ENCODE results near the gene RELCH.

Gene RELCH

DNA sequence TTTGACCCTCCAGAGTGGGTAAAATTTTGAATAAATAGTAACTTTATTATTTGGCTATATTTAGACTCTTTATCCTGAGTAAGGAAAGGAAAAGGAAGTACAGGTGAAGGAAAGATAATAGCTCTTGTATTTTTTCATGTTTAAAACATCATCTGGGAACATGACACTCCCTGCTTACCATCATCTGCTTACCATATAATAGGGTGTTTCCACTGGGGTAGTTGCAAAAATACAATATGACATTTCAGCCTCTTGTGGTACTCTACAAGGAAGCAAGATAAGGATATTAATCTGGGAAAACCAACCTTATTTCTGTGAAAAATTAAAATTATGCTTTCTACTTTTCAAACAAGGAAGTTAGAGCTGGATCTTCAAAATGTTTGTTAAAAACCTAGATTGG is 9.9 kb downstream of the RELCH start:
- no peak for DNase-seq

DNA sequence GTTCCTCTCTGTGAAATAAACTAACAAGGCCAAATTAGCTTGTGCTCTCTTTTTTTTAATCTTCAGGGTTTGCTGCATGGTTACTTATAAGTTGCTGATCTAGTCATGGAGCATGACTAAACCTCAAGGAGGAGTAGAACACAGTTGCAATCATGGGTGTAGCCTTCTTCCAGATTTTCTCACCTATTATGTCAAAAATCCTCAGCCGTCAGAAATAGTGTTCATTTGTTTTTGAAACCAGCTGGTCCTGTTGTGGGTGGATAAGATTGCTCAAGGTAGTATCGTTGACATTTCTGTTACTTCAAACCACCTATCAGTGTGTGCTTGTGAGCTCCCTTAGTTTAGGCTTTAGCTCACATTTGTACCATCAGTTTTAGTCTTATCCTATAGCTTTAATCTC is 11.2 kb downstream of the RELCH start:
- DNase-seq = no peak

- no peak for DNase-seq
These were observed 12.6 kb downstream of the RELCH start for GRCh38 chr18:62199629-62200028.

GRCh38 chr18:62200121-62200914 is 13.3 kb downstream of the RELCH start:
- no peak for DNase-seq

- no peak for DNase-seq
These were observed 14.8 kb downstream of the RELCH start for GRCh38 chr18:62201870-62202269.

GRCh38 chr18:62205824-62206223 is 18.8 kb downstream of the RELCH start:
- DNase-seq = no peak

DNA sequence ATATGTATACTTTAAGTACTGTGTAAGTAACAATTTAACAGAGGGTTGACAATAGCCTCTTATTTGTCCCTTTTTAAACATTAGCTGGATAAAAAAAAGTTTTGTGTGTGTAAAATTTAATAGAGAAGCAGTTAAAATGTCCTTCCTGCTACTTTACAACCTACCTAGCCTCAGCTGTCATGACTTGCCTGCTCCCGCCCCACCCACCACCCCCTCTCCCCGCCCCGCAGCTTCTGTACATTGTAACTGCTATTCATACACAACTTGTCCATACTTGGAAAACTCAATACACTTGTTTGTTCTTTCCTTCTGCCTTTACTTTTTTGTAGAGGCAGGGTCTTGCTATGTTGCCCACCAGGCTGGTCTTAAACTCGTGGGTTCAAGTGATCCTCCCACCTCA is 19.5 kb downstream of the RELCH start:
- DNase-seq = no peak

GRCh38 chr18:62209046-62209445 is 22.0 kb downstream of the RELCH start:
- no peak for DNase-seq

GRCh38 chr18:62210138-62210537 is 23.1 kb downstream of the RELCH start:
- no peak for DNase-seq

- no peak for DNase-seq
These were observed 24.3 kb downstream of the RELCH start for GRCh38 chr18:62211325-62211828.

DNA sequence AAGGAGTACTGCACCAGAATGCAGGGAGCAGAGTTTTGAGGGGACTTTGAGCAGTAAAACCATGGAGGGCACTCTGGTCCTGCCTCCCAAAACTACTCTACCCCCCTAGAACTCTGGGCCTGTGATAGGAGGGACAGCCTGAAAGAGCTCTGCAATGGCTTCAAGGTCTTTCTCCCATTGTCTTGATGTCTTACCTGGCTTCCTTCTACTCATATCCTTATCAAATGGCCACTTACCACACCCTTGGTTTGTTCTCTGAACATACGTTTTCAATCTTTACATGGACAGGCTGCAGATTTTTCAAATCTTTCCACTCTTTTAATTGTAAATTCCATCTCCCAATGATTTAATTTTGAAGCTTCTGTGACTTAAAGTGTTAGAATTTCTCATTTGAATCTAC is 27.7 kb downstream of the RELCH start:
- no peak for DNase-seq

DNA sequence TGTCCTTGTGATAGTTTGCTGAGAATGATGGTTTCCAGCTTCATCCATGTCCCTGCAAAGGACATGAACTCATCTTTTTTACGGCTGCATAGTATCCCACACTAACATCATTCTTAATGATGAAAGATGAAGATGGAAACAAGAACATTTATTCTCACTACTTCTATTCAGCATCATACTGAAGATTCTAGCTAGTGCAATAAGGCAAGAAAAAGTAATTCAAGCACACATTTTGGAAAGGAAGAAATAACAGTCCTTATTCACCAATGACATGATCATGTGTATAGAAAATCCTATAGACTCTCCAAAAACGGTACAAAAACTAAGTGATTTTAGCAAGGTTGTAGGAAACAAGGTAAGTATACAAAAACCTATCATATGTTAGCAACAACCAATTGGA is 37.2 kb downstream of the RELCH start:
- no peak for DNase-seq

DNA sequence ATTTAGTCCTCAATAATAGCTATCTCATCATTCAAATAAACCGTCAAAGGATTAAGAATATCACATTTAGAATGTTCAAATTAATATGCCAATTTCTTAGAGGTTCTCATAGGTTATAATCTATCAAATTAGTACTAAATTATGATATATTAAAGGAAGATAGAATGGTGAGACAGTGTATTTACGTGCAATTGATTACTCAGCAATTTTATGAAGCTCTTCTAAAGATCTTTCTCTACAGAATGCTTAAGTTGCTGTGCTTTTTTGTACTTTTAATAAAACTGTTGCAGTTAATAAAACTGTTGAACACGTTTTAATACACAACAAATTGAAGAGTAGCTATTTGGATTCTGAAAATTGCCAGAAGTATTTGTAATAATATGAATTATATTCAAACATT is 39.0 kb downstream of the RELCH start:
- no peak for DNase-seq

- no peak for DNase-seq
These were observed 49.2 kb downstream of the RELCH start for GRCh38 chr18:62236252-62236651.

DNA sequence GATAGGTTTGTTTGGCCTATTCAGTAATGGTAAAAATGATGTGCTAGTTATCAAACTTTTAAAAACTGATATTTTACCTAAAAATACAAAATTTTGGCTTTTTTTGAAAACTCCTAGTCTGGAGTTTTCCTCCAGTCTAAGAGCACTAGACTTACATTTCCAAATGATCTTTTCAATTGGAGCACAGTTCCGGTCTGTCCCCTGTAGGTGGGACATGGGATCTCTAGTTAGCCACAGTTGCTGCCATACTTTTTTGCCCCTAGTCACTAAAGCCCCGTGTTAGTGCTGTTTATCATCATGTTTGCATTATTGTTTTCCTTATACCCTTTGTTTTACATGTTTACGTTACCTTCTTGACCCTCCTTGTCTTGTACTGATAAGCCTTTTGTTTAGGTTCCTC is 52.4 kb downstream of the RELCH start:
- no peak for DNase-seq

- DNase-seq = no peak
These were observed 55.9 kb downstream of the RELCH start for GRCh38 chr18:62242955-62243354.

DNA sequence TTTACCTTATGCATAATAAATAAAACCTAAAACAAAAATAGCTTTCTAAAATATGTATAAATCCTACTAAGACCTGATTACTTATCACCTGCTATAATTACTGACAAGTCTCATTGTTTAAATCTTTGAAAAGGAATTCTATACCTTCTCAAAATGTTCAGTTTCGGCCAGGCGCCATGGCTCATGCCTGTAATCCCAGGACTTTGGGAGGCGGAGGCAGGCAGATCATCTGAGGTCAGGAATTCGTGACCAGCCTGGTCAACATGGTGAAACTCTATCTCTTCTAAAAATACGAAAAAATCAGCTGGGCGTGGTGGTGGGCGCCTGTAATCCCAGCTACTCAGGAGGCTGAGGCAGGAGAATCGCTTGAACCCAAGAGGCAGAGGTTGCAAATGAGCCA is 58.1 kb downstream of the RELCH start:
- no peak for DNase-seq

- no peak for DNase-seq
These were observed 58.6 kb downstream of the RELCH start for GRCh38 chr18:62245699-62246098.

- DNase-seq = no peak
These were observed 61.3 kb downstream of the RELCH start for GRCh38 chr18:62248313-62248712.

GRCh38 chr18:62249478-62250097 is 62.5 kb downstream of the RELCH start:
- peak; percentile 72 for DNase-seq

DNA sequence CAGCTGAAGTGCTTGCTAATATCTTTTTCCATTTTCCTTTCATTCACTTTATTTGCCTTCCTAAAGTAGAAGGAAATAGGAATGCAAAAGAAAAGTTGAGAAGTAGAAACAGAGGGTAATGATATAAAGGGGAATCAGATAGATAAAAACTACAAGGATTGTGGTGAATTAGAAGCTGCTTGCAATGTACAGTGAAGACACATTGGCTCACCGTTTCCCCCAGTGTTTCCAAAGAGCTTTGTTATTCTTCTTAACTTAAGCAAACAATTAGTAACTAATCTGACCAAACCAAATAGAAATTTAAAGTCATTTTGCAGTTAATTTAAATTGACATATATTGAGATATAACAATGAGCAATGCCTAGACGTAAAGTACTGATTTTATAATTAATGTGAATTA is 63.4 kb downstream of the RELCH start:
- no peak for DNase-seq

- DNase-seq = no peak
These were observed 71.0 kb downstream of the RELCH start for GRCh38 chr18:62258093-62258492.

DNA sequence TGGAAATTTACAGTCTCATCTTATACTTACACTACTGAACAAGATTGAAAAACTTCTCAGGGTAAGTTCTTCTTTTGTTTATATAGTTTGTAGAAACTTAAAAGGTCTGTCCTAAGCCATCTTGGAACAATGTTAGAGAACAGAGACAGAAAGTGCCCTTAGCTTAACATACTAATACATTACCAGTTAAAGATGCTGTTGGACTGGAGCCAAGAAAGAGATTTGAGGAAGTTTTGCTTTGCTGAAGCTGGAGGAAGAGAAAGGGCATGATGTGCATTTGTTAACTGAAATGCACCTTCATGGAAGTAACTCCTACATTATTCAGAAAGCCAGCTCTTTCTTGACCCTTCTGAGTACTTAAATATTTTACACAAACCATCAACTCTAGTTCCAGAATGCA is 71.6 kb downstream of the RELCH start:
- DNase-seq = no peak

- DNase-seq = no peak
These were observed 75.0 kb downstream of the RELCH start for GRCh38 chr18:62262061-62262460.

DNA sequence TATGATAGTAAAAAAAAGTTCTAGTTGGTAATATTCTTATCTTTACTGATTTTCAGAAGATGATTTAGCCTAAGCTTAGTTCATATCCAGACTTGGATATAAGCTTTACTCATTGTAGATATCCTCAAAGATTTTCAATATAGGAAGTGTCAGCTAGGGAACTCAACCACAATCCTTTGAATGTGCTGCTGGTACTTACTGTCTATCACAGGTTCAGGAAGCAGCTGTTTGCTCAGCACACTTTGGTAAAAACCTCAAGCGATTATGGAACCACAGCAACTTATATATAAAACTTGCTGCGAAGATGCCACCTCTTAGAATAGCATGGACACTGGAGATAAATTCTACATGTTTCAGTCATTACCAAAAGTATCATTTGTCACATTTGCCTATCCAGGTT is 77.9 kb downstream of the RELCH start:
- DNase-seq = no peak

All from NCI-H1436 (cell line).